ENCODE results near the gene CNOT9.

Gene CNOT9

DNA sequence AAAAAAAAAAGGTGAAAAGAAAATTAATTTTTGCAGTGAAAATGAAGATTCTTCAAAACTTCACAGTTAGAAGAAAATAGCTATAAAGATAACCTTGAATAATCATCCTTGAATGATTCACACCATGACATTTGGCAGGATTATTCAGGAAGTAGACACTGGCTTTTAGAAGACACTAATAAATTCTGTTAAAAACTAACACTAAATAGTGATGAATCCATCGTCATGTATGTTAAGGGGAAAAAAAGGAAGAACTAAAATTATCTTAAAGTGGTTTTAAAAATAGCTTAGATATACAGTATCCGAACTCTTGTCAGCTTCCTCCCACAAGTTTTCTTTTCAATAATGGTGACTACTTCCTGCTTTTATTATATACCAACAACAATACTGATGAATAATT is 10.7 kb upstream of the CNOT9 start:
- no peaks in the 10 kb centered on the region for H3K27me3 ChIP-seq (replicated peaks)
- no peak for DNase-seq
- in situ Hi-C loops (cut with HindIII; ENCODE audit: low pct_ligation_motif_present, low sequenced_read_pairs) = no loop called here
- H3K36me3 ChIP-seq (replicated peaks) = peaks cover 14% of the 10 kb centered on the region
- TF ChIP-seq, protein P1, sequence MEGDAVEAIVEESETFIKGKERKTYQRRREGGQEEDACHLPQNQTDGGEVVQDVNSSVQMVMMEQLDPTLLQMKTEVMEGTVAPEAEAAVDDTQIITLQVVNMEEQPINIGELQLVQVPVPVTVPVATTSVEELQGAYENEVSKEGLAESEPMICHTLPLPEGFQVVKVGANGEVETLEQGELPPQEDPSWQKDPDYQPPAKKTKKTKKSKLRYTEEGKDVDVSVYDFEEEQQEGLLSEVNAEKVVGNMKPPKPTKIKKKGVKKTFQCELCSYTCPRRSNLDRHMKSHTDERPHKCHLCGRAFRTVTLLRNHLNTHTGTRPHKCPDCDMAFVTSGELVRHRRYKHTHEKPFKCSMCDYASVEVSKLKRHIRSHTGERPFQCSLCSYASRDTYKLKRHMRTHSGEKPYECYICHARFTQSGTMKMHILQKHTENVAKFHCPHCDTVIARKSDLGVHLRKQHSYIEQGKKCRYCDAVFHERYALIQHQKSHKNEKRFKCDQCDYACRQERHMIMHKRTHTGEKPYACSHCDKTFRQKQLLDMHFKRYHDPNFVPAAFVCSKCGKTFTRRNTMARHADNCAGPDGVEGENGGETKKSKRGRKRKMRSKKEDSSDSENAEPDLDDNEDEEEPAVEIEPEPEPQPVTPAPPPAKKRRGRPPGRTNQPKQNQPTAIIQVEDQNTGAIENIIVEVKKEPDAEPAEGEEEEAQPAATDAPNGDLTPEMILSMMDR (IDR thresholded peaks at IDR 0.05; ENCODE audit: low read depth, low read length, missing control alignments) = no peak
- H3K4me3 ChIP-seq (ENCODE audit: low read depth, low read length) = no peak overlapping the region
- no peak overlapping the region for H3K27ac ChIP-seq

DNA sequence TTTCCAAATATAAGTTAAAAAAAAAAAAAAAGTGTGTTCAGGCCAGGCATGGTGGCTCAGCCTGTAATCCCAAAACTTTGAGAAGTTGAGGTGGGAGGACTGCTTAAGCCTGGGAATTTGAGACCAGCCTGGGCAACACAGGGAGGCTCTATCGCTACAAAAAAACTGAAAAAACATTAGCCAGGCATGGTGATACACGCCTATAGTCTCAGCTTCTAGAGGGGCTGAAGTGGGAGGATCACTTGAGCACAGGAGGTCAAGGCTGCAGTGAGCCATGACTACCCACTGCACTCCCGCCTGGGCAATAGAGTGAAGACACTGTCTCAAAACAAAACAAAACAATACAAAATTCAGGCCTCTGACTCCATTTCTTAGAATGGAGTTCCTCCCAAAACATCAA is 9.7 kb upstream of the CNOT9 start:
- Histone ChIP-seq H3K4me3 (ENCODE audit: low read depth, low read length) (no peak overlapping the region), H3K27ac (no peak overlapping the region), H3K27me3 (replicated peaks) (no peaks in the 10 kb centered on the region), H3K36me3 (replicated peaks) (peaks cover 8% of the 10 kb centered on the region)
- DNase-seq = no peak
- TF ChIP-seq, protein P1 (IDR thresholded peaks at IDR 0.05; ENCODE audit: low read depth, low read length, missing control alignments) = no peak
- in situ Hi-C loops (cut with HindIII; ENCODE audit: low pct_ligation_motif_present, low sequenced_read_pairs) = no loop called here

DNA sequence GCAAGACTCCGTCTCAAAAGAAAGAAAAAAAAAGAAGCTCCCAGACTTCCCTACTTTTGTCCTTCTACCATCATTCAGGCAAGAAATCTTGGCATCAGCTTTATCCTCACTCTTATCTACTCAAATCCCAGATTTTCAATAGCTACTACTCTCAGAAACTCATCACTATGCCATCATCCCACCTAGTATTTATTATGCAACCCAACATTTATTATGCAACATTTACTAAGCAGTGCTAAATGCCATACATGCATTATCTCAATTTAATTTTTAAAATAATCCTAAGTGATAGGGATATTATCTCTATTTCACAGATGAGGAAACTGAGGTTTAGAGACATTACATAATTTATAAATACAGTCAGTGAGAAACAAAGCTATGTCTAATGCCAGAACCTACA is 4.6 kb upstream of the CNOT9 start:
- Histone ChIP-seq H3K36me3 (replicated peaks) (peaks cover 2% of the 10 kb centered on the region), H3K27ac (no peak overlapping the region), H3K4me3 (ENCODE audit: low read depth, low read length) (no peak overlapping the region), H3K27me3 (replicated peaks) (no peaks in the 10 kb centered on the region)
- no peak for DNase-seq
- in situ Hi-C loops (cut with HindIII; ENCODE audit: low pct_ligation_motif_present, low sequenced_read_pairs) = no loop called here
- TF ChIP-seq, protein P1 (IDR thresholded peaks at IDR 0.05; ENCODE audit: low read depth, low read length, missing control alignments) = no peak

DNA sequence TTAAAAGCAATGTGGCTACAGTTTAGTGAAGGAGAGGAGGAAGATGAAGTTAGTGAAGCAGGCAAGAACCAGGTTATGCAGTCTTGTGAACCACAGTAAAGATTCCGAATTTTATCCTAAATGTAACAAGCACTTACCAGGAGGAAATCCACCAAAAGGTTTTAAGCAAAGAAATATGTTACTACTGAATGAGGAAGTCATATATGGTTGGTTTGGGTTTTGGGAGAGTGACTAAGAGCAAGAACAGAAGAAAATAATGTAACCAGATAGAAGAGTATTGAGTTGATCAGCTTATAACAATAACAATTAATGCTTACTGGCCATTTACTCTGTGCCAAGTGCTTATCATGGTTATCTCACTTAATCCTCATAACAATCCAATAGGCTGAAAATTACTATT is 2.3 kb upstream of the CNOT9 start:
- no peak overlapping the region for H3K4me3 ChIP-seq (ENCODE audit: low read depth, low read length)
- no peak for DNase-seq
- in situ Hi-C loops (cut with HindIII; ENCODE audit: low pct_ligation_motif_present, low sequenced_read_pairs) = no loop called here
- peaks cover under 1% of the 10 kb centered on the region for H3K36me3 ChIP-seq (replicated peaks)
- TF ChIP-seq, protein P1 (IDR thresholded peaks at IDR 0.05; ENCODE audit: low read depth, low read length, missing control alignments) = no peak
- no peaks in the 10 kb centered on the region for H3K27me3 ChIP-seq (replicated peaks)
- no peak overlapping the region for H3K27ac ChIP-seq

DNA sequence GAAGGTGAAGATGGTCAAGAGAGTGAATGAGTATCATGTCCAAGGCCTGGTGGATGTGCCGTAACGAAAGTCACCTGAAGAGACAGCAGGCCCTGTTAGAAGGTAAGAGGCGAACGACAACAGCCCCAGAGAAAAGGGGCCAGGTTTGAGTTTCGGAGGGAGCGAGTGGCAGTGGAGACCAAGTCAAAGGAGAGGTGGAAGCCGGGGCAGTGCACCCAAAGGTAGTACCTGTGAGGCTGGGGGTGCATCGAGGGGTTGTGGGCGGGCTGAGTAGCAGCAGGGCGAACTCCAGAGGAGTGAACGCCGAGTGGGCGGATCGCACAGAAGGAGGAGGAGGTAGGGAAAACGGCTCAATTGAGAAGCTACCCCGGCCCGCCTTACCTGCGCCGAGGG is 846 bp upstream of the CNOT9 start:
- TF ChIP-seq, protein P1 (IDR thresholded peaks at IDR 0.05; ENCODE audit: low read depth, low read length, missing control alignments) = no peak
- H3K27me3 ChIP-seq (replicated peaks) = no peaks in the 10 kb centered on the region
- in situ Hi-C loops (cut with HindIII; ENCODE audit: low pct_ligation_motif_present, low sequenced_read_pairs) = no loop called here
- peak overlapping the region; percentile 77 for H3K27ac ChIP-seq
- peaks cover 5% of the 10 kb centered on the region for H3K36me3 ChIP-seq (replicated peaks)
- H3K4me3 ChIP-seq (ENCODE audit: low read depth, low read length) = peak overlapping the region; percentile 90
- DNase-seq = no peak

DNA sequence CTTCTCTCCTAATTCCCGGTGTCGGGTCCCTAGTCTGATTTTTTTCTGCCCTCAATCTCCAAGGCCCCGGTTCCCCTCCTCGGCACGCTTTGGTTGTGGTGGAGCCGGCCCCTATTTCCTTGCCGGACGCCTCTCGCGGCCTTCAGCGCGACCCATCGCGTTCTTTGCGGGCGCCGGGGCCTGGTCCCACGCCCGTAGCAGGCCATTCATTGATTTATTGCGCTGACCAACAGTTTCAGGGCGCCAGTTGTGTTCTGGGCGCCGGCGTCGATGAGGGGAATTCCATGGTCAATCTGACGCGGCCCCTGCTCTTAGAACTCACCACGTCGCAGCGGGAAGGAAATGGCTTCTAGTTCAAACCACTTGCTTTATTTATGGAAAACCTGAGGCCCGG is 396 bp downstream of the CNOT9 start:
- Histone ChIP-seq H3K27ac (peak overlapping the region; percentile 97), H3K36me3 (replicated peaks) (peaks cover 10% of the 10 kb centered on the region), H3K27me3 (replicated peaks) (no peaks in the 10 kb centered on the region), H3K4me3 (ENCODE audit: low read depth, low read length) (peak overlapping the region; percentile 90)
- peak; percentile 63 for DNase-seq
- in situ Hi-C loops (cut with HindIII; ENCODE audit: low pct_ligation_motif_present, low sequenced_read_pairs) = no loop called here
- TF ChIP-seq, protein P1 (IDR thresholded peaks at IDR 0.05; ENCODE audit: low read depth, low read length, missing control alignments) = no peak
